T-helper 1 cell (primary cell): ENCODE measurements around the gene TASL.
"Not testable (repeated sequence)": the region's sequence is repeated elsewhere in the genome, so short reads cannot be mapped to it uniquely, and the experiment has no call there.

Source experiments
- DNase-seq, 5 donors: peaks; one replicate each; pipeline ENCODE4 v3.0.0-alpha.2; 2012 to 2020
- total RNA-seq, 4 donors: gene quantifications; one replicate each; lab custom pipeline; 2026; lab: John Stamatoyannopoulos, UW

Gene TASL, protein sequence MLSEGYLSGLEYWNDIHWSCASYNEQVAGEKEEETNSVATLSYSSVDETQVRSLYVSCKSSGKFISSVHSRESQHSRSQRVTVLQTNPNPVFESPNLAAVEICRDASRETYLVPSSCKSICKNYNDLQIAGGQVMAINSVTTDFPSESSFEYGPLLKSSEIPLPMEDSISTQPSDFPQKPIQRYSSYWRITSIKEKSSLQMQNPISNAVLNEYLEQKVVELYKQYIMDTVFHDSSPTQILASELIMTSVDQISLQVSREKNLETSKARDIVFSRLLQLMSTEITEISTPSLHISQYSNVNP
- total RNA-seq: 0.24 to 4.0 (median 2.0) reads per million in 4 donors

- peak in 3 of 5 donors; percentile 1 to 81 (median 3) for DNase-seq
Observed at GRCh38 chrX:30577362-30577991, at the start of gene TASL. Gene TASL (minus strand): TSS chrX:30577766. CDS start chrX:30560355, 17,411 bp downstream.

- no peak for DNase-seq
Observed at GRCh38 chrX:30626402-30626801, 48.8 kb upstream of the TASL start.

DNA sequence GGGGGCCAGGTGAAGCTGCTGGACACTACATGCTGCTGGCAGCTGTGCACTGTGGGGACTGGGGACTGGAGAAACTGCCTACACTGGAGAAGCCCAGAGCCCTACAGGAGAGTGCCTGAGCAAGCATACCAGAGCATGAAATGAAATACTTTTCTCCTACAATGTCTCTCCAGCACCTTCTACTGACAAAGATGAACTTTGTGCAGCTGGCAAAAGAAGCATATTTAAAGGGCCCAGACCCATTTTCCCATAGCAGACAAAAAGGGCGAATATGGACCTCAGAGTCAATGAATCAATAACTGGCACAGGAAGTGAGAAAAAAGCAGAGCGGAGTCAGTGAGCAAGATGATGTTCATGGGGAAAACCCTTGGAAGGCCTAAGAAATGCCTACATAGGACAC is 44.8 kb upstream of the TASL start:
- no peak for DNase-seq

DNA sequence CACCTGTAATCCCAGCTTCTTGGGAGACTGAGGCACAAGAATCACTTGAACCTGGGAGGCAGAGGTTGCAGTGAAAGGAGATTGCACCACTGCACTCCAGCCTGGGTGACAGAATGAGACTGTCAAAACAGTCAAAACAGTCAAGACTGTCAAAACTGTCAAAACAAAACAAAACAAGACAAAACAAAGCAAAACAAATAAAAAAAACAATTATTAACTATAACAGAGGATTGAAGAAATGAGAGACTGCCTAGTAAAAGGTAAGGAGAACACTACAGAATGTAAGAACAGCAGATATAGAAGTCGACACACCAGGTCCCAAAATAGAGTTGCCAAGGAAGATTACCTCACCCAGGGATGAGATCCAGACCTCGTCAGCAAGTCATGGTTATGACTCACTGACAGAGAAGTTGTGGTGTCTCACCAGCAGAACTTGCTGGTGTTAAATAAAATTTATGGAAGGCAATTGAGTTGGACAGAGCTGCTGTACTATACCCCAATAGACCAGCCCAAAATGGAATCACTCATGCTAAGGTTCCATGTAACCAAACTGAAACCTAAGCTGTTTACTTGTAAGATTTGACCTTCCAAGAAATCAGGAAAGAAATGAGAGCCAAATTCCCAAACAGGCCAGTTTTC is 43.5 kb upstream of the TASL start:
- DNase-seq: peak in 1 of 5 donors; percentile 10

DNA sequence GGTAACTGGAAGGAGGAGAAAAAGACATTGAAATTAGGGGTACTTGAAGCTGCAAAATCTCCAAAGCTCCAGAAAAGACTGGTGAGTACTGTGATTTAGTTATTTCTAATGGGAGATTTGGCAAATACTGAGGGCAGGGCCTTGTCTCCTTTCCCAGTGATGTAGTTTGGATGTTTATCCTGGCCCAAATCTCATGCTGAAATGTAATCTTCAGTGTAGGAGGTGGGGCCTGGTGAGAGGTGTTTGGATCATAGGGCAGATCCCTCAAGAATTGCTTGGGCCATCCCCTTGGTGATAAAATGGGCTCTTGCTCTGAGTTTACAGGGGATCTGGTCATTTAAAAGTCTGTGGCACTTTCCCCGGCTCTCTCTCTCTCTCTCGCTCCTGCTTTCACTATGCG is 42.6 kb upstream of the TASL start:
- no peak for DNase-seq

DNA sequence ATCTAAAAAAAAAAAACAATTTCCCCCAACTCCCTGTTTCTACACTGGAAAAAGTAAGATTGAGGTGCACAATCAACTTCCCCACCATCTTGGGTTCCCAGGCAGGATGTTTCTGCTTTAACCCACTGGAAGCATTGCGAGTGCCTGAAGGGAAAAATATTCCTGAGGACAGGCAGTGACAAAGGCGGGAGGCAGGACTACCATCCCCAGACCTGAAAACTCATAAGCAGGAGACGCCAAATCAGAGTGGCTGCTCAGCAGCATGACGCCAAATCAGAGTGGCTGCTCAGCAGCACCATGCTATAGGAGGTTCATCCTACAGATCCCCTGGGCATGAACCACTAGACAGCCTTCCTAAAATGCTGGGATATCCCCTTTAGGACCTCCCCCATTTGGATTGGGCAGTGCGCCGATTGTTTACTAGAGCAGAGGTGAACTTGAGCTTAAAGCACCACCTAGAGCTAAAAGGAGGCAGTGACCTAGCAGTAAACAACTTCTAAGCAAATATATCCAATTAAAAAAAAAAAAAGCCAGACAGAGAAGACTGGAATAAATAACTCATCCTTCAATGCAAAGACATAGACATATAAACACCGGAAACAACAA is 40.7 kb upstream of the TASL start:
- no peak for DNase-seq

- peak in 1 of 5 donors; percentile 61 for DNase-seq
Observed at GRCh38 chrX:30615229-30615628, 37.7 kb upstream of the TASL start.

DNA sequence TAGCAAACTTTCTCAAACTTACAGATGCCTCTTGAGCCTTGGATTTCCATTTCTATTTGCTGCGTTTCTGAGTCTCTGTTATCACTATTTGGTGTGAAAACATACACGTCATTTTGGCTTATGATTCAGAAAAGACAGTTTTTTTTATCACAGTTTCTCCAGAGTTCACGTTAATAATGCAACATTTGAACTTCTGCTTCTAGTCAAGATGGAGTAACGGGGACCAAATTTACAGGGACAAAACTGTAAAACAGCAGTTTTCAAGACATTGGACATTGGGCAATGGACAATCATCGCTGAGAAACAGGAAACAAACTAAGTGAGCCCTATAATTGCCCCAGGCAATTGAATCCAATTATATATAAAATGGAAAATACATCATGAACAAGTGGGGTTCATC is 36.2 kb upstream of the TASL start:
- no peak for DNase-seq

- no peak for DNase-seq
Observed at GRCh38 chrX:30612250-30612655, 34.7 kb upstream of the TASL start.

DNA sequence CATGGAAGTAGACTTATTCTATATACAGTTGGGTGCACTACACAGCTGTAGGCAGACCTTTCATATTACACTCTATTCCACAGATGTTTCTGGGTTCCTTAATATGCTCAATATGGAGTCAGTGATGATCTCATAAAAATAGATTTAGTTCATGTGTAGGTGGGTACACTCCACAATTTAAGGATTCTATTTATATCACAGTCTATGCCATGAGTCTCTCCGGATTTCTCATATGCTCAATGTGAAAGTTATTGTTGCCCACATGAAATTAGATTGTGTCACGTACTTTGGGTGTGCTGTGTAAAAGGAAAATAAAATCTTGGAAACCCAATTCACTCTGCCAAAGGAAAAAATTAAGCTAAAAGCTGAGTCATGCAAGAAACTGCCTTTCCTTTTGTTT is 32.5 kb upstream of the TASL start:
- no peak for DNase-seq

DNA sequence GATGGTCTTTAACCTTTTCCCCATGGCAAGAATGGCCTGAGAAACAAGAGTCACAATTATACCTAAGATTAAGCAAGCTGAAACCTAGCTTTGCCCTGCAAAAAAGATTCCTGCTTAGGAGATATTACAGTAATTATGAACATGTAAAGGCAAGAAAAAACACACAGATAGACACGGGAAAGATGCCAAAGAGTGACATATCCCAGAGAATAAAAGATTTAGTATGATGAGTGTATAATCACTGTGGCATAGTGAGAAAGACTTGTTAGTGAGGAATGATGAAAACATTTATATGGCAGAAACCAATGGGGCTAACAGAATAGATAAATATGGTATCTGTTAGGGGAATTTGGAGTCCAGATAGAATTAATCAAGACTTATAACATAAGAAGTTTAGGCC is 29.6 kb upstream of the TASL start:
- no peak for DNase-seq

- DNase-seq: not testable (repeated sequence)
Observed at GRCh38 chrX:30600269-30601176, 23.0 kb upstream of the TASL start.

GRCh38 chrX:30597216-30598012 is 19.8 kb upstream of the TASL start:
- no peak for DNase-seq

DNA sequence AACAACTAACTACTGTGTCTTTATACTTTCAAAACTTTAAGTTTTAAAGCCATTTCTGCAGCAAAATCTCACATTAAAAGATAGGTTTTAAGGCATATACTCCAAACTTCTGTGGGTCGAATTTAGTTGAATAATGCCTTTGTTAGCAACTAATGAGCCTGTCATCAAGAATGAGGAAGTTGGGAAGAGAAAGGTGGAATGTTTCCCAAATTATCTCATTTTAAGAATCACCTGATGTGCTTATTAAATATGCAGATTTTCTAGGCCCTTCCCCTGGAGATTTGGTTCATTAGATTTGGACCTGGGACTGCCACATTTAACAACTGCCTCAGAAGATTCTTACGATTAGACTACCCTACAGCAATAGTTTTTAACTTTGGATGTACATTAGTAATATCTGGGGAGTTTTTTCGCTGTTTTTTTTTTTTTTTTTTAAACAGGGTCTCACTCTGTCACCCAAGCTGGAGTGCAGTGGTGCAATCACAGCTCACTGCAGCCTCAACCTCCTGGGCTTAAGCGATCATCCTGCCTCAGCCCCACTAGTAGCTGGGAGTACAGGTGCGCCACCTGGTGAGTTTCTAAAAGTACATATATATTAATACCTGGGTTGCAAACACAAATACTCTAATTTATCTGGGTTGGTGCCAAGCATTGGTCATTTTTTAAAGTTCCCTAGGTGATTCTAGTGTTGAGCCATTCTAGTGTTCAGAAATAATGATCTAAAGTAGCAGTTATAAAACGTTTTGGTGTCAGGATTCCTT is 16.1 kb upstream of the TASL start:
- DNase-seq: peak in 3 of 5 donors; percentile 8 to 35 (median 9)

DNA sequence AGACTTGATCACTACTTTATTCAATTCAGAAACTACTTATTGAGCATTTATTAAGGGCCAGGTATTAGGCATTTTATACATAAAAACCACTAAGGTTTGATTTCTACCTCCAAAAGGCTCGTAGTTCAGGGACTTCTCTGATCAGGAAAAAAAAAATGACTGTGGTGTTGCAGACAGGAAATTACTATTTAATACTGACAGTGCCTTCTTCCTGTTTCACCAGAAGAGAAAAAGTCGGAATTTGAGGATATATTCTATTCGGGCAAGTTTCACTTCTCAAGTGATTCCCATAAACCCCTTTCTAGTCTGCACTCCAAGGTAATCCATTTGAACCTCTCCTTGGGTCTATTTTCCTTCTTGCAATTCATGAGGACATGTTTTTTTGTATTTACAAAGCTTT is 15.3 kb upstream of the TASL start:
- no peak for DNase-seq

DNA sequence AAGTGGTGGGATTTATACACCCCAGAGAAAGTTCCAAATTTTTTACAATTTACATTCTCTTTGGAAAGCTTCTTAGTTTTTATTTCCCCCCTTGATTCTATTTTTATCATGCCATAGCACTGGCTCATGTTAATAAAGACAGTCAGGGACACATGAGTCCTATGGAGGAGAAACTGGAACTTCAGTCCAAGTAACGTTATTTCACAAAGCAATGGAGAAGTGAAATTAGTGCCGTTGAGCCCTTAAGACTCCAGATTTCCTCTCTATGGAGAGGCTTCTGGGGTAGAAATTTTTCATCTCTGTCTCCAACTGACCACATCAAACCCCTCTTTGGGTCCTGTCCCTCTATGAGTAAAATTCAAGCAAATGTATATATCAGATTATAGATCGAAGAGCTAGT is 12.8 kb upstream of the TASL start:
- DNase-seq: no peak

DNA sequence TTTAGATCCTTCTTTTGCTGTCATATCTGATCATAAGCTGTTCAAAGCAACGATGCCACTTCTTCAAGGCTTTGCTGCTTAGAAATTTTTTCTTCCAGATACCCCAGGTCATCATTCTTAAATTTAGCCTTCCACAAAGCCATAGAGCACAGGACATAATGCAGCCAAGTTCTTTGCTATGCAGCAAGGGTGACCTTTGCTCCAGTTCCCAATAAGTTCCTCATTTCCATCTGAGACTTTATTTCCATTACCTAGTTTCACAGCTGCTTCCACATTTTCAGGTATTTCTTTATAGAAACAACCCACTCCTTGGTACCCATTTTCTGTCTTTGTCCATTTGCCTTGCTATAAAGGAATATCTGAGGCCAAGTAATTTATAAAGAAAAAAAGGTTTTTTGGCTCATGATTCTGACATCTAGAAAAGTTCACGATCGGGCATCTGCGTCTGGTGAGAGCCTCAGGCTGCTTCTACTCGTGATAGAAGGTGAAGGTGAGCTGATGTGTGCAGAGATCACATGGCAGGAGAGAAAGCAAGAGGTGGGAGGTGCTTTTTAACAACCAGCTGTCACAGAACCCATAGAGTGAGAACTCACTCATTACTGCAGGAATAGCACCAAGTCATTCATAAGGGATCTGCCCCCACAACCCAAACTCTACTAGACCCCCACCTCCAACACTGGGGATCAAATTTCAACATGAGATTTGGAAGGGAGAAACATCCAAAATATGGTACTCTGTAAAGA is 11.8 kb upstream of the TASL start:
- no peak for DNase-seq

DNA sequence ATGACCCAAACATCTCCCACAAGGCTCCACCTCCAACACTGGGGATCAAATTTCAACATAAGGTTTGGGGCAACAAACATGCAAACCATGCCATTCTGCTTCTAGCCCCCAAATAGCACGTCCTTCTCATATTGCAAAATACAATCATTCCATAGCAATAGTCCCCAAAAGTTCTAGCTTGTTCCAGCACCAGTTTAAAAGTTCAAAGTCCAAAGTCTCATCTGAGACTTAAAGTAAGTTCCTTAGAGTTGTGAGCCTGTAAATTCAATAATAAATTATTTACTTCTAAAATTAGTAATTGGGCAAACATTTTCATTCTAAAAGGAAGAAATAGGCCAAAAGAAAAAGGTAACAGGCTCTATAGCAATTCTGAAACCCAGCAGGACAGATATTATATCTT is 8.9 kb upstream of the TASL start:
- no peak for DNase-seq

DNA sequence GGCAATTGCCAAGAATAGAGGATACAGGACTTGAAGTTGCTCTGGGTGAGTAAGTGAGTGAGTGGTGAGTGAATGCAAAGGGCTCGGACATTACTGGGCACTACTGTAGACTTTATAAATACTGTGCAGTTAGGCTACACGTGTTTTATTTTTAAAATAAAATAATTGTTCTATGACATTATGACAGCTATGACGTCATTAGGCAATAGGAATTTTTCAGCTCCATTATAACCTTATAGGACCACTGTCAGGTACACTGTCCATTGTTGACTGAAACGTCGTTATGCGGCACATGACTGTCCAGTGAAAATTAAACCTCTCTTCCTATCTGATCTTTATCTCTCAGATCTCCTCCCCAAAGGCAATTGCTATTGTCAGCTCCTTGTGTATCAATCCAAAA is 5.1 kb upstream of the TASL start:
- no peak for DNase-seq

GRCh38 chrX:30580641-30581040 is 3.1 kb upstream of the TASL start:
- DNase-seq: no peak
